ENCODE results near the gene SLC9B2.

DNA sequence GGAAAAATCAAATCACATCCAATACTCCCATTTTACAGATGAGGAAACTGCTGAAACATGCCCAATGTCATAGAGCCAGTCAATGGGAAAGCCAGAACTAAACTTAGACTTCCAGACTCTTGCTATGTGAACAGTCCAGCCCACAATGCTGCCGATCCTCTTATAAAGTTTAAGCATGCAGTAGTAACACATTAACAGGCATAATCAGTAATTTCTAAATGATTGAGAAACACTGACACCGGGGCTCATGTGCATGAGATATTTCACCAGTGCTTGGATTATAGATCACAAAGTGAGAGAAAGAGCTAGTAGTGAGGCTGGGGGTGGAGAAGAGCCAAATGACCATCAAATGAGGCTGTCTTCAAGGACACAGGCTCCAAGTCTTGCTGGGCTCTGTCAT lies 20.6 kb upstream of the SLC9B2 start:
- TF ChIP-seq POLR2A (IDR thresholded peaks at IDR 0.05; ENCODE audit: low read depth, low read length), result no peak
- no peak for TF ChIP-seq POLR2AphosphoS5 (IDR thresholded peaks at IDR 0.05; ENCODE audit: low read depth, low read length)
- TF ChIP-seq TAF1 (IDR thresholded peaks at IDR 0.05; ENCODE audit: borderline replicate concordance, low read depth, low read length), result no peak

All from GM12892 (cell line).